Measurements from ENCODE around the gene JAZF1. TPM values are rescaled to one million over a fixed set of nuclear protein-coding genes. Genes with fewer than 3 reads are reported as not detected.

Gene JAZF1
- total and polyA plus RNA-seq, 9 of the 15 experiments (the other 6 are each of a cell fraction or from before 2014, with no cell fraction given) = 0.04 to 0.64 (median 0.11) TPM; not detected in 3

DNA sequence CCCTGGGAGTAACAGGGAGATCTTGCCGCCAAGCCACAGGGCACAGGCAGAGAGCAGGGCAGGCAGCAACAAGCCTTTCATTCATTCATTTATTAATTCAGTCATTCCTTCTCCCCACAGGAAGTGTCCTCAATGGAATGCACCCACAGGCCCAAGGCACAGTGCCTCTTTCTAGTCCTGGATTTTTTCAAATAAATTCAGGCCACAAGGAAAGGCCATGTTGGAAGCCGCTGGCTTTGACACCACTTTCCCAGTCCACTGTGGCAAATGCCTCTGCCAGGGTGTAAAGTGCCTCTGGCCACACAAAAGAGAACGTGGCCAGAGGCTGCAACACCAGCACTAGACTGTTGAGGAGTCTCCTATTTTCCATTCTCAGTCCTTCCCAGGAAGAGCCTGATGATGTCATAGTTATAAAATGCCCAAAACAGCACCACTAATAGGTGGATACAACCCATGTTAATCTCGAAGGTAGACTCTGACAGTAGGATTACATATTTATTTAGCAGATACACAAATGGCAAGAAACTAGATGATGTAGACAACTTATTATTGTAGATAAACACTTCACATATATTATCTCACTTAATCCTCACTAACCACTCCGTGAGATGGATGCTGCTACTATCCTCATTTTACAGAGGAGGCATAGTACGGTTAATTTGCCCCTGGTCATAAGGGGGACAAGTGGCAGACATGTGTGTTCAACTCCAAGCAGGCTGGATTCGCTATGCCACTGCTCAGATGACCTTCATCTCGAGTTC, 5.5 kb downstream of the JAZF1 start:
- peaks cover 0 to 6% of the 10 kb centered on the region in 2 experiments; a peak in 2 of 5 replicates for H3K4me1 ChIP-seq (replicated peaks in 1 of 2; ENCODE audit: control insufficient read depth in 2 of 2, insufficient read depth in 2 of 2, low read length in 2 of 2)
- H3K4me2 ChIP-seq (ENCODE audit: insufficient read depth, low read length) = no peak overlapping the region
- intact Hi-C loops (cut with micrococcal nuclease) (no loop called here), in situ Hi-C loops (cut with MboI) (no loop called here)
- H3K79me2 ChIP-seq (ENCODE audit: control insufficient read depth, insufficient read depth, low read length) = no peaks in the 10 kb centered on the region
- H3K9me1 ChIP-seq (ENCODE audit: control insufficient read depth, insufficient read depth, low read length) = no peaks in the 10 kb centered on the region
- H4K20me1 ChIP-seq (replicated peaks; ENCODE audit: control insufficient read depth, insufficient read depth, low read length) = no peaks in the 10 kb centered on the region; the same call in 1 of the 2 replicates
- DNase-seq (ENCODE audit: extremely low read depth in 1 of 4, low spot score in 3 of 4) (no peak), FAIRE-seq (no peak), ATAC-seq (no peak)
- H3K27me3 ChIP-seq (ENCODE audit: control insufficient read depth in 2 of 2, insufficient read depth in 2 of 2, low read length in 2 of 2) = peaks cover 6 to 11% of the 10 kb centered on the region in 2 experiments; a peak in 3 of 5 replicates
- TF ChIP-seq ATF6 (CRISPR knock-in tag; IDR thresholded peaks at IDR 0.05) = no peak
- TF ChIP-seq JUNB (CRISPR knock-in tag; conservative IDR thresholded peaks at IDR 0.05) = 0 out of 2 replicates have a peak, but pooled peaks have one; percentile 10
- TF ChIP-seq, protein P1, sequence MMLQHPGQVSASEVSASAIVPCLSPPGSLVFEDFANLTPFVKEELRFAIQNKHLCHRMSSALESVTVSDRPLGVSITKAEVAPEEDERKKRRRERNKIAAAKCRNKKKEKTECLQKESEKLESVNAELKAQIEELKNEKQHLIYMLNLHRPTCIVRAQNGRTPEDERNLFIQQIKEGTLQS (IDR thresholded peaks at IDR 0.05) = 0 out of 2 replicates have a peak, but pooled peaks have one; percentile 25
- TF ChIP-seq, protein P1 (CRISPR knock-in tag; conservative IDR thresholded peaks at IDR 0.05) = no peak
- TF ChIP-seq MED1 (CRISPR knock-in tag; IDR thresholded peaks at IDR 0.05; ENCODE audit: borderline replicate concordance) = no peak
- TF ChIP-seq TGIF2 (CRISPR knock-in tag; IDR thresholded peaks at IDR 0.05) = no peak
- BruUV-seq (replicated peaks) = no TSS peak
- no peaks in the 10 kb centered on the region for H3K9me3 ChIP-seq (replicated peaks; ENCODE audit: control insufficient read depth, insufficient read depth, low read depth, low read length)
- no peak overlapping the region for H3K4me3 ChIP-seq
- POLR2A ChIA-PET = interaction anchor here (0.8 kb wide), 1 partner anchor 14 kb away, joined by 3 read pairs; no protein-coding TSS in a partner anchor
- CTCF ChIA-PET (ENCODE audit: low intra/inter-chr PET ratio) = no interaction called here
- H2AFZ ChIP-seq (ENCODE audit: low read depth, low read length) = no peak overlapping the region
- H3K36me3 ChIP-seq (ENCODE audit: control insufficient read depth, insufficient read depth, low read length) = no peaks in the 10 kb centered on the region
- H3K9ac ChIP-seq (ENCODE audit: insufficient read depth in 1 of 2, low read depth in 2 of 2, low read length in 2 of 2) = no peak overlapping the region
- no peak overlapping the region for H3K27ac ChIP-seq (ENCODE audit: extremely low read depth, low read depth, low read length)
- WGBS (ENCODE audit: insufficient coverage, low coverage, missing lambda C conversion rate) = under 1% methylated on average over 8 of the region's 8 CpGs

Data from K562 (cell line).